22Rv1 (cell line): ENCODE data around the gene ZNF410.

Experiments used
- ZFX ChIP-seq: fragments of 450-650 bp; IDR thresholded peaks from 2 replicates; pipeline ENCODE4 v1.6.1; 2017; ENCODE audit warnings: antibody characterized with exemption, borderline replicate concordance
- TF ChIP-seq, protein P1 (sequence below): fragments of 450-650 bp; IDR thresholded peaks from 2 replicates; pipeline ENCODE4 v1.5.1; 2017; ENCODE audit warnings: mild to moderate bottlenecking

DNA sequence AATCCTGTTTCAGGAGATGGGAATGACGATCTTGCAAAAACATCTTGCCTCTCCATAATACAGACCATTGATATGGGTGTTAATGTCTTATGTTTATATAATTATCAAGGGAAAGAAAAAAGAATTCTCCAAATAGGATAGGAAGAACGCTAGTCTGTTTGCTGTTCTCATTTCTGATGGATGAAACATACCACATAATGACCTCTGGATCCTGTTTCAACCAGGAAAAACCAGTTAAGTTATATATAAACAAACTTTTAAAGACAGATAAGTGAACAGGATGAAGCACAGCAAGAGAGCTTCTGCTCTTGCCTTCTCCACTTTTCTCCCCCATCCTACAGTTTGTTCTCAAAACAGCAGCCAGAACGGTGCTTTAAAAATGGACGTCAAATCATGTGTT is 91.2 kb downstream of the ZNF410 start:
- TF ChIP-seq, protein P1, sequence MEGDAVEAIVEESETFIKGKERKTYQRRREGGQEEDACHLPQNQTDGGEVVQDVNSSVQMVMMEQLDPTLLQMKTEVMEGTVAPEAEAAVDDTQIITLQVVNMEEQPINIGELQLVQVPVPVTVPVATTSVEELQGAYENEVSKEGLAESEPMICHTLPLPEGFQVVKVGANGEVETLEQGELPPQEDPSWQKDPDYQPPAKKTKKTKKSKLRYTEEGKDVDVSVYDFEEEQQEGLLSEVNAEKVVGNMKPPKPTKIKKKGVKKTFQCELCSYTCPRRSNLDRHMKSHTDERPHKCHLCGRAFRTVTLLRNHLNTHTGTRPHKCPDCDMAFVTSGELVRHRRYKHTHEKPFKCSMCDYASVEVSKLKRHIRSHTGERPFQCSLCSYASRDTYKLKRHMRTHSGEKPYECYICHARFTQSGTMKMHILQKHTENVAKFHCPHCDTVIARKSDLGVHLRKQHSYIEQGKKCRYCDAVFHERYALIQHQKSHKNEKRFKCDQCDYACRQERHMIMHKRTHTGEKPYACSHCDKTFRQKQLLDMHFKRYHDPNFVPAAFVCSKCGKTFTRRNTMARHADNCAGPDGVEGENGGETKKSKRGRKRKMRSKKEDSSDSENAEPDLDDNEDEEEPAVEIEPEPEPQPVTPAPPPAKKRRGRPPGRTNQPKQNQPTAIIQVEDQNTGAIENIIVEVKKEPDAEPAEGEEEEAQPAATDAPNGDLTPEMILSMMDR, result no peak
- no peak for TF ChIP-seq ZFX
